ENCODE results near the gene CX3CL1. TPM values are rescaled to one million over a fixed set of nuclear protein-coding genes. Genes with fewer than 3 reads are reported as not detected.

Gene CX3CL1
- total RNA-seq, 1 experiment from 2014 or later: 1.7 TPM

DNA sequence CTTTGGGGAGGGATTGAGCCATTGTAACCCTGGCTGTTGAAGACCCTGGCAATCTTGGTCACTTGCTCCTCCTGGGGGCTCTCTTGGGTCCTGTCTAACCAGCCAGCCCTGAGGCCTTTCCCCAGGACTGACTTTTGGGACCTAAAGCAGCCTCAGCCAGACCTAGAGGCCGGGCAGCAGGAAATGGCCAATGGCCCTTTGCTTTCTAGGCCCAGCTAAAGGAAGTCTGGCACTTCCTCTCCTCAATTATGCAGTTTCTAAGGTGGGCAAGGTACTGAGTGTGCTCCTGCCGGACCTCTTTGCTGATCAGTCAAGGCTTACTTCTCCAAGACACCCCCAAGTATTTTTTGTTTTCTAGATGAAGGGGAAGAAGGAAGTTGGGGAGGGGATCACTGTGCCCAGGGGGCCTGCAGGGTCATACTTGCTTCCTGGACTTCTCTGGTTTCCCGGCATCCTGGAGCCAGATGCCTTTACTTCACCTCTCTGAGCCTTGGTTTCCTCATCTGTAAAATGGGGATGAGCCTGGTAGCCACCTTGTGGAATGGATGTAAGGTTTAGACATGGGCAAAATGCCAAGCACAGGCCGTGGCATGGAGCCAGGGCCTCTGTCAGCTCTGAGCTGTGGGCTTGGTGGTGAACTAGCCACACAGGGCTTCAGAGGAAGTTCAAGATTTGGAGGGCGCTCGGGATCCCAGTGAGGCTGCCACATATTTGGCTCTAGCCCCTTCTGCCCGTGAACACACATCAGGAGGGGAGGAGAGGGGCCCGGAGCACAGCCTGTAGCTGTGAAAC, 8.6 kb downstream of the CX3CL1 start:
- WGBS (ENCODE audit: extremely low coverage, insufficient read length, low lambda C conversion rate): no CpG with 5 or more reads among the region's 8 CpGs
- no peak overlapping the region for H4K8ac ChIP-seq (replicated peaks; ENCODE audit: insufficient read length, low read depth, low read length)
- no peaks in the 10 kb centered on the region for H3K79me1 ChIP-seq (ENCODE audit: insufficient read depth, low read depth, low read length, poor library complexity, severe bottlenecking)
- H3K9me3 Mint-ChIP-seq: no peaks in the 10 kb centered on the region
- H3K4me3 Mint-ChIP-seq: no peak overlapping the region
- H2BK120ac ChIP-seq (ENCODE audit: low read depth, low read length, poor library complexity, severe bottlenecking): no peak overlapping the region
- no peak overlapping the region for H4K5ac ChIP-seq (ENCODE audit: insufficient read length, low read depth, low read length)
- no peak overlapping the region for H2BK12ac ChIP-seq (ENCODE audit: insufficient read length, low read depth, low read length)
- TF ChIP-seq, protein P1, sequence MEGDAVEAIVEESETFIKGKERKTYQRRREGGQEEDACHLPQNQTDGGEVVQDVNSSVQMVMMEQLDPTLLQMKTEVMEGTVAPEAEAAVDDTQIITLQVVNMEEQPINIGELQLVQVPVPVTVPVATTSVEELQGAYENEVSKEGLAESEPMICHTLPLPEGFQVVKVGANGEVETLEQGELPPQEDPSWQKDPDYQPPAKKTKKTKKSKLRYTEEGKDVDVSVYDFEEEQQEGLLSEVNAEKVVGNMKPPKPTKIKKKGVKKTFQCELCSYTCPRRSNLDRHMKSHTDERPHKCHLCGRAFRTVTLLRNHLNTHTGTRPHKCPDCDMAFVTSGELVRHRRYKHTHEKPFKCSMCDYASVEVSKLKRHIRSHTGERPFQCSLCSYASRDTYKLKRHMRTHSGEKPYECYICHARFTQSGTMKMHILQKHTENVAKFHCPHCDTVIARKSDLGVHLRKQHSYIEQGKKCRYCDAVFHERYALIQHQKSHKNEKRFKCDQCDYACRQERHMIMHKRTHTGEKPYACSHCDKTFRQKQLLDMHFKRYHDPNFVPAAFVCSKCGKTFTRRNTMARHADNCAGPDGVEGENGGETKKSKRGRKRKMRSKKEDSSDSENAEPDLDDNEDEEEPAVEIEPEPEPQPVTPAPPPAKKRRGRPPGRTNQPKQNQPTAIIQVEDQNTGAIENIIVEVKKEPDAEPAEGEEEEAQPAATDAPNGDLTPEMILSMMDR (conservative IDR thresholded peaks at IDR 0.05): no peak
- H2BK20ac ChIP-seq (ENCODE audit: low read depth, low read length, poor library complexity, severe bottlenecking): no peak overlapping the region
- no peak overlapping the region for H2AK5ac ChIP-seq (ENCODE audit: insufficient read length, low read length)
- H2BK15ac ChIP-seq (ENCODE audit: low read depth, low read length): no peak overlapping the region
- DNase-seq: no peak
- H3K14ac ChIP-seq (ENCODE audit: insufficient read depth, low read length): no peak overlapping the region
- no peak overlapping the region for H3K9ac ChIP-seq (ENCODE audit: extremely low read depth, insufficient read length, low read length)
- H4K91ac ChIP-seq (ENCODE audit: insufficient read length, low read depth, low read length): no peak overlapping the region
- no peaks in the 10 kb centered on the region for H3K23me2 ChIP-seq (ENCODE audit: insufficient read length, low read depth, low read length, poor library complexity, severe bottlenecking)
- H3K36me3 Mint-ChIP-seq (ENCODE audit: insufficient read depth in 1 of 3, low read depth in 3 of 3): no peaks in the 10 kb centered on the region
- no peaks in the 10 kb centered on the region for H3K9me3 ChIP-seq (ENCODE audit: control insufficient read depth, low read depth, low read length)
- no peak overlapping the region for H3K4ac ChIP-seq (ENCODE audit: low read depth, low read length)
- H3K56ac ChIP-seq (ENCODE audit: insufficient read length, low read depth, low read length): no peak overlapping the region
- no peaks in the 10 kb centered on the region for H4K20me1 ChIP-seq (ENCODE audit: control insufficient read depth, insufficient read depth, insufficient read length)
- peaks cover 9 to 18% of the 10 kb centered on the region in 2 experiments for H3K4me1 Mint-ChIP-seq
- H3K4me1 ChIP-seq (ENCODE audit: insufficient read depth, low read length): no peaks in the 10 kb centered on the region
- H3K23ac ChIP-seq (ENCODE audit: insufficient read length, low read depth, low read length): no peak overlapping the region
- H3K27me3 Mint-ChIP-seq (ENCODE audit: low read depth): peaks cover 1% of the 10 kb centered on the region; the same call in 1 of the 2 replicates
- no peaks in the 10 kb centered on the region for H3K27me3 ChIP-seq (ENCODE audit: insufficient read depth, low read length)
- no peak overlapping the region for H2AFZ ChIP-seq (ENCODE audit: low read length)
- H3K4me2 ChIP-seq (ENCODE audit: insufficient read depth, insufficient read length, low read length): no peak overlapping the region
- H3K27ac ChIP-seq (ENCODE audit: insufficient read length, low read depth, low read length): no peak overlapping the region
- no peaks in the 10 kb centered on the region for H3K79me2 ChIP-seq (ENCODE audit: insufficient read depth, low read length)
- no peak overlapping the region for H3K18ac ChIP-seq (ENCODE audit: insufficient read length, low read depth, low read length)
- H3T11ph ChIP-seq (ENCODE audit: low read length): no peak overlapping the region
- H3K27ac Mint-ChIP-seq: no peak overlapping the region; a peak in 1 of 7 replicates
- H2BK5ac ChIP-seq (ENCODE audit: insufficient read length, low read length): no peak overlapping the region

Data from H9 (cell line).